Lower leg skin (tissue), 3 donors: Measurements from ENCODE around the gene SPOCK1.

Experiments used
- CTCF ChIP-seq, 3 donors: fragments of 450-650 bp; IDR thresholded peaks; one replicate each; pipeline ENCODE4 v1.5.1; 2016; ENCODE audit warnings: antibody characterized with exemption in 3 of 3, mild to moderate bottlenecking in 3 of 3, moderate library complexity in 2 of 3
- POLR2A ChIP-seq, 2 donors: fragments of 450-650 bp; IDR thresholded peaks; one replicate each; pipeline ENCODE4 v1.6.1; 2016 to 2017; ENCODE audit warnings: antibody characterized with exemption in 2 of 2, mild to moderate bottlenecking in 1 of 2, moderate library complexity in 1 of 2

GRCh38 chr5:137296213-137296781 lies 202.8 kb downstream of the SPOCK1 start:
- no peak for TF ChIP-seq CTCF (IDR thresholded peaks at IDR 0.05)
- no peak for TF ChIP-seq POLR2A (IDR thresholded peaks at IDR 0.05)
